ENCODE results near the gene IFT74.

IFT74 gene

GRCh38 chr9:26974927-26975326 lies 18.7 kb downstream of the IFT74 start:
- Histone ChIP-seq H3K4me3 (ENCODE audit: low read length) (no peak overlapping the region), H3K36me3 (ENCODE audit: insufficient read depth, low read length) (peaks cover 3% of the 10 kb centered on the region; the same call in 1 of the 2 replicates), H3K9me3 (ENCODE audit: insufficient read depth, low read depth, low read length) (peaks cover 3% of the 10 kb centered on the region; the same call in 1 of the 2 replicates), H3K27me3 (ENCODE audit: insufficient read depth, low read length) (no peaks in the 10 kb centered on the region), H3K9ac (ENCODE audit: low read depth, low read length) (no peak overlapping the region), H3K4me1 (ENCODE audit: insufficient read depth, low read length) (peaks cover 4% of the 10 kb centered on the region; the same call in 1 of the 2 replicates), H3K27ac (ENCODE audit: low read depth, low read length) (no peak overlapping the region)
- WGBS, result 78% methylated on average over 4 of the region's 4 CpGs

GRCh38 chr9:26975728-26976707 lies 19.8 kb downstream of the IFT74 start:
- 92% methylated on average over 18 of the region's 18 CpGs for WGBS
- H3K9me3 ChIP-seq (ENCODE audit: insufficient read depth, low read depth, low read length), result peaks cover 3% of the 10 kb centered on the region; the same call in 1 of the 2 replicates
- H3K4me3 ChIP-seq (ENCODE audit: low read length), result no peak overlapping the region
- peaks cover 4% of the 10 kb centered on the region; the same call in 1 of the 2 replicates for H3K4me1 ChIP-seq (ENCODE audit: insufficient read depth, low read length)
- peak overlapping the region; percentile 42; the same call in 1 of the 2 replicates for H3K9ac ChIP-seq (ENCODE audit: low read depth, low read length)
- peak overlapping the region; percentile 85 for H3K27ac ChIP-seq (ENCODE audit: low read depth, low read length)
- H3K27me3 ChIP-seq (ENCODE audit: insufficient read depth, low read length), result no peaks in the 10 kb centered on the region
- H3K36me3 ChIP-seq (ENCODE audit: insufficient read depth, low read length), result peaks cover 3% of the 10 kb centered on the region; the same call in 1 of the 2 replicates

- Histone ChIP-seq H3K36me3 (ENCODE audit: insufficient read depth, low read length) (peaks cover 20% of the 10 kb centered on the region), H3K27ac (ENCODE audit: low read depth, low read length) (no peak overlapping the region), H3K9ac (ENCODE audit: low read depth, low read length) (no peak overlapping the region), H3K4me1 (ENCODE audit: insufficient read depth, low read length) (no peaks in the 10 kb centered on the region), H3K4me3 (ENCODE audit: low read length) (no peak overlapping the region), H3K27me3 (ENCODE audit: insufficient read depth, low read length) (no peaks in the 10 kb centered on the region), H3K9me3 (ENCODE audit: insufficient read depth, low read depth, low read length) (no peaks in the 10 kb centered on the region)
- WGBS, result 88% methylated on average over 1 of the region's 1 CpG
Measured at GRCh38 chr9:26983340-26983739, 27.1 kb downstream of the IFT74 start.

GRCh38 chr9:26995810-26996209 lies 39.6 kb downstream of the IFT74 start:
- WGBS, result 100% methylated on average over 2 of the region's 2 CpGs
- H3K4me3 ChIP-seq (ENCODE audit: low read length), result no peak overlapping the region
- no peak overlapping the region for H3K27ac ChIP-seq (ENCODE audit: low read depth, low read length)
- 0 out of 2 replicates have a peak, but pooled peaks cover 8% of the 10 kb centered on the region for H3K36me3 ChIP-seq (ENCODE audit: insufficient read depth, low read length)
- H3K9me3 ChIP-seq (ENCODE audit: insufficient read depth, low read depth, low read length), result no peaks in the 10 kb centered on the region
- H3K4me1 ChIP-seq (ENCODE audit: insufficient read depth, low read length), result no peaks in the 10 kb centered on the region
- no peak overlapping the region for H3K9ac ChIP-seq (ENCODE audit: low read depth, low read length)
- no peaks in the 10 kb centered on the region for H3K27me3 ChIP-seq (ENCODE audit: insufficient read depth, low read length)

- Histone ChIP-seq H3K4me1 (ENCODE audit: insufficient read depth, low read length) (no peaks in the 10 kb centered on the region), H3K27ac (ENCODE audit: low read depth, low read length) (no peak overlapping the region), H3K9ac (ENCODE audit: low read depth, low read length) (no peak overlapping the region), H3K27me3 (ENCODE audit: insufficient read depth, low read length) (no peaks in the 10 kb centered on the region), H3K9me3 (ENCODE audit: insufficient read depth, low read depth, low read length) (no peaks in the 10 kb centered on the region), H3K36me3 (ENCODE audit: insufficient read depth, low read length) (no peaks in the 10 kb centered on the region), H3K4me3 (ENCODE audit: low read length) (no peak overlapping the region)
- 89% methylated on average over 3 of the region's 3 CpGs for WGBS
Measured at GRCh38 chr9:27003426-27004077, 47.3 kb downstream of the IFT74 start.

GRCh38 chr9:27005491-27005890 lies 49.3 kb downstream of the IFT74 start, which contains the start of gene LRRC19:
LRRC19 (minus strand) TSS chr9:27005672; CDS start chr9:26999694, 5,978 bp downstream.
- 100% methylated on average over 3 of the region's 3 CpGs for WGBS
- no peaks in the 10 kb centered on the region for H3K36me3 ChIP-seq (ENCODE audit: insufficient read depth, low read length)
- H3K27ac ChIP-seq (ENCODE audit: low read depth, low read length), result no peak within 1 kb of the TSS
- H3K27me3 ChIP-seq (ENCODE audit: insufficient read depth, low read length), result no peaks in the 10 kb centered on the region
- H3K4me3 ChIP-seq (ENCODE audit: low read length), result no peak within 1 kb of the TSS
- no peaks in the 10 kb centered on the region for H3K9me3 ChIP-seq (ENCODE audit: insufficient read depth, low read depth, low read length)
- no peaks in the 10 kb centered on the region for H3K4me1 ChIP-seq (ENCODE audit: insufficient read depth, low read length)
- no peak within 1 kb of the TSS for H3K9ac ChIP-seq (ENCODE audit: low read depth, low read length)

GRCh38 chr9:27019589-27019988 lies 63.4 kb downstream of the IFT74 start:
- H3K9me3 ChIP-seq (ENCODE audit: insufficient read depth, low read depth, low read length), result no peaks in the 10 kb centered on the region
- no peak overlapping the region for H3K27ac ChIP-seq (ENCODE audit: low read depth, low read length)
- H3K4me3 ChIP-seq (ENCODE audit: low read length), result no peak overlapping the region
- no peak overlapping the region for H3K9ac ChIP-seq (ENCODE audit: low read depth, low read length)
- H3K4me1 ChIP-seq (ENCODE audit: insufficient read depth, low read length), result no peaks in the 10 kb centered on the region
- no peaks in the 10 kb centered on the region for H3K27me3 ChIP-seq (ENCODE audit: insufficient read depth, low read length)
- peaks cover 24% of the 10 kb centered on the region for H3K36me3 ChIP-seq (ENCODE audit: insufficient read depth, low read length)

GRCh38 chr9:27022920-27023319 lies 66.7 kb downstream of the IFT74 start:
- Histone ChIP-seq H3K27ac (ENCODE audit: low read depth, low read length) (no peak overlapping the region), H3K4me3 (ENCODE audit: low read length) (no peak overlapping the region), H3K27me3 (ENCODE audit: insufficient read depth, low read length) (no peaks in the 10 kb centered on the region), H3K9ac (ENCODE audit: low read depth, low read length) (no peak overlapping the region), H3K4me1 (ENCODE audit: insufficient read depth, low read length) (no peaks in the 10 kb centered on the region), H3K36me3 (ENCODE audit: insufficient read depth, low read length) (peaks cover 15% of the 10 kb centered on the region), H3K9me3 (ENCODE audit: insufficient read depth, low read depth, low read length) (no peaks in the 10 kb centered on the region)
- 88% methylated on average over 5 of the region's 5 CpGs for WGBS

GRCh38 chr9:27029186-27029585 lies 73.0 kb downstream of the IFT74 start:
- H3K27ac ChIP-seq (ENCODE audit: low read depth, low read length), result no peak overlapping the region
- H3K4me3 ChIP-seq (ENCODE audit: low read length), result no peak overlapping the region
- H3K27me3 ChIP-seq (ENCODE audit: insufficient read depth, low read length), result no peaks in the 10 kb centered on the region
- H3K36me3 ChIP-seq (ENCODE audit: insufficient read depth, low read length), result peaks cover 5% of the 10 kb centered on the region
- H3K9ac ChIP-seq (ENCODE audit: low read depth, low read length), result no peak overlapping the region
- H3K4me1 ChIP-seq (ENCODE audit: insufficient read depth, low read length), result no peaks in the 10 kb centered on the region
- WGBS, result 95% methylated on average over 7 of the region's 7 CpGs
- no peaks in the 10 kb centered on the region for H3K9me3 ChIP-seq (ENCODE audit: insufficient read depth, low read depth, low read length)

GRCh38 chr9:27033815-27034403 lies 77.7 kb downstream of the IFT74 start:
- H3K27ac ChIP-seq (ENCODE audit: low read depth, low read length), result no peak overlapping the region
- H3K9ac ChIP-seq (ENCODE audit: low read depth, low read length), result no peak overlapping the region
- no peaks in the 10 kb centered on the region for H3K27me3 ChIP-seq (ENCODE audit: insufficient read depth, low read length)
- H3K36me3 ChIP-seq (ENCODE audit: insufficient read depth, low read length), result no peaks in the 10 kb centered on the region
- no peaks in the 10 kb centered on the region for H3K4me1 ChIP-seq (ENCODE audit: insufficient read depth, low read length)
- no peak overlapping the region for H3K4me3 ChIP-seq (ENCODE audit: low read length)
- no peaks in the 10 kb centered on the region for H3K9me3 ChIP-seq (ENCODE audit: insufficient read depth, low read depth, low read length)
- WGBS, result 23% methylated on average over 3 of the region's 4 CpGs

GRCh38 chr9:27037499-27037898 lies 81.3 kb downstream of the IFT74 start:
- H3K9me3 ChIP-seq (ENCODE audit: insufficient read depth, low read depth, low read length), result no peaks in the 10 kb centered on the region
- H3K36me3 ChIP-seq (ENCODE audit: insufficient read depth, low read length), result no peaks in the 10 kb centered on the region
- no peak overlapping the region for H3K27ac ChIP-seq (ENCODE audit: low read depth, low read length)
- H3K4me3 ChIP-seq (ENCODE audit: low read length), result no peak overlapping the region
- H3K27me3 ChIP-seq (ENCODE audit: insufficient read depth, low read length), result no peaks in the 10 kb centered on the region
- H3K4me1 ChIP-seq (ENCODE audit: insufficient read depth, low read length), result no peaks in the 10 kb centered on the region
- 98% methylated on average over 2 of the region's 2 CpGs for WGBS
- no peak overlapping the region for H3K9ac ChIP-seq (ENCODE audit: low read depth, low read length)

Data from HUES64 (cell line).